GM10248 (cell line): ENCODE results near the gene LCE6A.

Source experiments
- CTCF ChIA-PET: fragments of 300-600 bp; sonication (Branson Sonifier 250); formaldehyde crosslinking; extraction: SDS; loops from one replicate; lab custom pipeline; 2021; ENCODE audit warnings: antibody characterized with exemption; lab: Yijun Ruan, JAX
- POLR2A ChIA-PET: fragments of 350-650 bp; sonication (Branson Sonifier 250); formaldehyde crosslinking; extraction: SDS; loops from one replicate; lab custom pipeline; 2020; ENCODE audit warnings: antibody characterized with exemption; lab: Yijun Ruan, JAX
- DNase-seq: peaks from one replicate; pipeline ENCODE4 v3.0.0; 2012; ENCODE audit errors: extremely low spot score
- TF ChIP-seq, protein P1 (sequence below): IDR thresholded peaks from 2 replicates; pipeline ENCODE4 v1.5.1; 2012; ENCODE audit warnings: mild to moderate bottlenecking, low read depth; ENCODE audit errors: extremely low read depth, missing control alignments, control extremely low read depth

The LCE6A gene

DNA sequence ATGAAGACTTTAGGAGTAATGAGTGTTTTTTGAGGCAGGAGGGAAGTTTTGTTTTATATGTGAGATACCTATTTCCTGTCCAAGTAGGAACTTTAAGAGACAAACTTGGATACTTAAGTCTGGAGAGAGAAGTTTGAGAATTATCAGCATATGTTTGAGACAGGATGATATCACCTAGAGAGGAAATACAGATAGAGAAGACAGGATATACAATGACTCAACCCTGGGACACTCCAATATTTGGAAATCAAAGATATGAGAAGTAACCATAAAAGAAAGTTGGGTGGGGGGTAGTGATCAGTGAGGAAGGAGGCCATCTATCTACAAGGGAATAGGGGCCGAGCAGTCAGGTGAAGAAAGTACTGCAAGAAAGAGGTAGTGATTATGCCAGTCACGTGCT is 23.7 kb downstream of the LCE6A start:
- TF ChIP-seq, protein P1, sequence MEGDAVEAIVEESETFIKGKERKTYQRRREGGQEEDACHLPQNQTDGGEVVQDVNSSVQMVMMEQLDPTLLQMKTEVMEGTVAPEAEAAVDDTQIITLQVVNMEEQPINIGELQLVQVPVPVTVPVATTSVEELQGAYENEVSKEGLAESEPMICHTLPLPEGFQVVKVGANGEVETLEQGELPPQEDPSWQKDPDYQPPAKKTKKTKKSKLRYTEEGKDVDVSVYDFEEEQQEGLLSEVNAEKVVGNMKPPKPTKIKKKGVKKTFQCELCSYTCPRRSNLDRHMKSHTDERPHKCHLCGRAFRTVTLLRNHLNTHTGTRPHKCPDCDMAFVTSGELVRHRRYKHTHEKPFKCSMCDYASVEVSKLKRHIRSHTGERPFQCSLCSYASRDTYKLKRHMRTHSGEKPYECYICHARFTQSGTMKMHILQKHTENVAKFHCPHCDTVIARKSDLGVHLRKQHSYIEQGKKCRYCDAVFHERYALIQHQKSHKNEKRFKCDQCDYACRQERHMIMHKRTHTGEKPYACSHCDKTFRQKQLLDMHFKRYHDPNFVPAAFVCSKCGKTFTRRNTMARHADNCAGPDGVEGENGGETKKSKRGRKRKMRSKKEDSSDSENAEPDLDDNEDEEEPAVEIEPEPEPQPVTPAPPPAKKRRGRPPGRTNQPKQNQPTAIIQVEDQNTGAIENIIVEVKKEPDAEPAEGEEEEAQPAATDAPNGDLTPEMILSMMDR: no peak
- POLR2A ChIA-PET: no interaction called here
- CTCF ChIA-PET: interaction anchor here (2.9 kb wide), 1 partner anchor 60 kb away, joined by 13 read pairs; no protein-coding TSS in a partner anchor
- DNase-seq: no peak

DNA sequence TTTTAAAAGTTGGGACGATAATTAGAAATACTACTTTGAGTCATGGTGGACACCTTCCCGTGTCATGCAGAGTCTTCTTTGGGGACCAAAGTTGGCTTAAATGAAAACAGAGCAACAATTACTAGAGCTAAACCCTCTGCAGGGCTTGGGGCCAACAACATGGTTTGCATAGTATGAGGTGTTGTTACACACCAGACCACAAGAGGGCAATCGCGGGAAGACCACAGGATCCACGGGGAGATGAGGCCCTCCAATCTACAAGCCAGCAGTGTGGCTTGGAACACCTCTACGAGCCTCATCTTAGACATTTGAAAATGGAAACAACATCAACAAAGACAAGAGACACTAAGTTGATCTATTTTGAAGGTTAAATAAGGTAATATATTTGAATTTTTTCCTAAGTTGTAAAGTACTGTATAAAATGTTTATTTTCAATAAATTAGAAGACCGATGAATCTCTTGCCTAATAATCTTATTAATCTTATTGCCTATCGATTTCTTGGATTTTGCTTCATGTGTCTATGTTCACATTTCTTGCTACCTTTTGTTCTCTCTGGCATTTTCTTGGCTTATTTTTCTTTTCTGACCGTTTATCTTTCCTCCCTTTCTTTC is 27.3 kb downstream of the LCE6A start:
- POLR2A ChIA-PET: no interaction called here
- DNase-seq: peak; percentile 77

DNA sequence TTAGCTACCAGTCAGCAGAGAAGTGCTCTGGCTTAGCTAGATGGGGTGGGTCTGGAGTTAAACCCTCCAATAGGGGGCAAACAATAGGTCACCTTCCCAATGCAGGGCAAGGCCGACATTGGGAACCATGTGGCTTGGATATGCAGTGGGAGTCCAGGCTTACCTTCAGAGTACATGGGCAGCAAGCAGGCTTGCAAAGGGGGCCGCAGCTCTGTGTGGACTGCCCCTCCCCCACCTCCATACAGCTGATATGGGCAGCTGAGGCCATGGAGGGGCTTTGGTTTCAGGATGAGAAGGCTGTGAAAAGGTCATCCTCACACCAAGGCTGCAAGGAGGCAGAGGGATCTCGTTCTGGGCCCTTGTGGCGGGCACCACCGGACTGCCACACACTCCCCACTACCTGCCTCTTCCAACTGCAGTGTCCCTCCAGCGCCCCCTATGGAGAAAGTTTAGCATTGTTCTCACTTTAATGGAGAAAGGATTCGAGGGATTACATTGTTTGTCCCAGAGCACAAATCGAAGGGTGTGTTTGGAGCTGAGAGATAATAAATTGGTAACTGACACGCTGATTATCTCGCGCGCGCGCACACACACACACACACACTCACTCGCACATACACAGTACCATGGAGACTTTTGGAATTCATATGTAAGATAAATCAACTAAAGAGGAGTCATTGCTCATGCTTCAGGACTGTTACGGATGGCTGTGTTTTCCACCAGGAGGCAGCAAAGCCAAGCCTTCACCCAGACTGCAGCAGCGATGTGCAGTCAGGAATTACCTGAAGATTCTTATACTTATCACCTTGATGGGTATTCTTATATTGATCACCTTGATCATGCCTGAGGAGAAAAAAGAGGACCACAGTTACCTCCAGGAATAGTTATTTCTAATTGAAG is 28.4 kb downstream of the LCE6A start:
- DNase-seq: no peak
- CTCF ChIA-PET: interaction anchor here (0.7 to 6.0 kb wide), 35 partner anchors 7 to 392 kb away, joined by 3 to 131 read pairs (median 7); partner anchors contain the start of genes IVL and SMCP
- TF ChIP-seq, protein P1: peak; percentile 39
- POLR2A ChIA-PET: no interaction called here

More for the DNA sequence above, 27.3 kb downstream of the LCE6A start:
- CTCF ChIA-PET: interaction anchor here (0.6 to 6.0 kb wide), 34 partner anchors 9 to 393 kb away, joined by 3 to 131 read pairs (median 6); partner anchors contain the start of genes IVL, LORICRIN, PRR9 and SMCP
- TF ChIP-seq, protein P1: peak; percentile 85

DNA sequence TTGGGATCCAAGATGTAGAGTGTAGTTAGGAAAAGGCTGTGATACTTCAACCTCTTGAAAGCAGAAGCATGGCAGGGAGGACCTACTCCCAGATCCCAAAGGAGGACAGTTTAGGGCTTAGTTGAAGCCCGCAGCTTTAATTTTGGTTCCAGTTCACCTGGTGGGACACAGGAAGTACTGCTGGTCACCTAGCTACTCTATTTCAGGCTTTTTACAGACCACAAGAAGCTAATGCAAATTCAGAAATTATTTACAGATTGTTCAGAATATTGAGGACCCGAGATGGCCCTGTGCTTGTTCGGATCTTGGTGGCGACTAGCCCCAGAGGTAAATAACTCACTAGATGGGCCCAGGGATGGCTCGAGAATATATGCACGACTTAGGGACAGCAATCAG is 29.1 kb downstream of the LCE6A start:
- TF ChIP-seq, protein P1: no peak
- no peak for DNase-seq
- POLR2A ChIA-PET: no interaction called here
- CTCF ChIA-PET: interaction anchor here (0.9 to 6.0 kb wide), 13 partner anchors 9 to 406 kb away, joined by 3 to 131 read pairs (median 6); partner anchors contain the start of gene IVL

DNA sequence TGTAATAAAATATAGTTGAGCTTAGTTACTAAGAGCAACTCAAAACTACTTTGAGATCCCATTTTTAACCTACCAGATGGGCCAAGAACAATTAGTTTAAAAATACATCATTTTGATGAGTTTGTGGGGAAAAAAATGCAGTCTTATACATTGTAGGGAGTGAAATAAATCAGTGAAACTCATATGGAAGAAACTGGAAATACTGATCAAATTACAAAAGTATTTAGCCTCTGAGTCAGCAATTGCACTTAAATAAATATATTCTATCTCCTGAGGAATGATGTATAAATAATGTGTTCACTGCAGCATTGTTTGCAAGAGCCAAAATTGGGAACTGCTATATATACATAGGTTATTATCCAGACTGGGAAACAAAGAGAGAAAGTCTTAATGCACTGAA is 30.8 kb downstream of the LCE6A start:
- CTCF ChIA-PET: interaction anchor here (1.2 to 6.0 kb wide), 4 partner anchors 38 to 347 kb away, joined by 3 to 131 read pairs (median 52); partner anchors contain the start of gene IVL
- no peak for DNase-seq
- TF ChIP-seq, protein P1: no peak
- POLR2A ChIA-PET: no interaction called here

DNA sequence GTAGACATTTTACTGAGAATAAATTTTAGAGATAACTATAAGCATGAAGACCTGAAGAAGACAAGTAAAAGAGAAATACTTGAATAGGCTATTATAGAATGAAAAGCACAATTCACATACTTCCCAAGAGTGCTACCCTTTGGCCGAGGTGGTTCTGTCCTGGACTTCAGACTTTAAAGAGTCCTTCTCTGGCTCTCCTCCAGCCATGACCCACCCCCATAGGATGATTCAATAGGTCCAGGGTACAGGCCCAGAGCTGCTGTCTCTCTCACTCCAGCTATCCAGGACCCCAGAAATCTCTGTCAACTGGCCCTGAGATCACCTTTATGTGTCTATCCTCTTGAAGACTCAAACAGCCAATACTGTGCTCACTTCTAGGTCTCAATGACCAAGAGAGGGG is 34.2 kb downstream of the LCE6A start:
- TF ChIP-seq, protein P1: no peak
- no peak for DNase-seq
- CTCF ChIA-PET: interaction anchor here (1.0 to 2.8 kb wide), 4 partner anchors 12 to 316 kb away, joined by 3 to 11 read pairs (median 6); no protein-coding TSS in a partner anchor
- POLR2A ChIA-PET: no interaction called here
